GM23248 (cell line): Measurements from ENCODE around the gene IRF9. TPM values are rescaled to one million over a fixed set of nuclear protein-coding genes. Genes with fewer than 3 reads are reported as not detected.

Experiments used
- DNase-seq: peaks from one replicate; pipeline ENCODE4 v3.0.0-alpha.2; 2015
- H2AFZ ChIP-seq: fragments of 200-600 bp; sonication (generic); 2 replicates; pipeline ENCODE4 v1.6.1; 2016; ENCODE audit warnings: antibody characterized with exemption
- H3F3A ChIP-seq: fragments of 200-600 bp; sonication (generic); 2 replicates; pipeline ENCODE4 v1.6.1; 2016; ENCODE audit warnings: mild to moderate bottlenecking, antibody characterized with exemption, mixed run types; ENCODE audit not compliant: insufficient read depth
- H3K27ac ChIP-seq: fragments of 200-600 bp; sonication (generic); 2 replicates; pipeline ENCODE4 v1.5.1; 2016; ENCODE audit warnings: mild to moderate bottlenecking
- H3K27me3 ChIP-seq: fragments of 200-600 bp; sonication (generic); replicated peaks from 2 replicates; pipeline ENCODE4 v1.6.1; 2016; ENCODE audit warnings: mild to moderate bottlenecking; ENCODE audit not compliant: insufficient read depth
- H3K36me3 ChIP-seq: fragments of 200-600 bp; sonication (generic); 2 replicates; pipeline ENCODE4 v1.6.1; 2016; ENCODE audit warnings: low read depth, mild to moderate bottlenecking
- H3K4me1 ChIP-seq: fragments of 200-600 bp; sonication (generic); 2 replicates; pipeline ENCODE4 v1.6.1; 2016; ENCODE audit warnings: mild to moderate bottlenecking; ENCODE audit not compliant: insufficient read depth
- H3K4me2 ChIP-seq: fragments of 200-600 bp; sonication (generic); one replicate; pipeline ENCODE4 v1.6.1; 2016; ENCODE audit warnings: mild to moderate bottlenecking; ENCODE audit not compliant: unreplicated experiment
- H3K4me3 ChIP-seq: fragments of 200-600 bp; sonication (generic); 2 replicates; pipeline ENCODE4 v1.5.1; 2016; ENCODE audit warnings: mild to moderate bottlenecking
- H3K79me2 ChIP-seq: fragments of 200-600 bp; sonication (generic); 2 replicates; pipeline ENCODE4 v1.6.1; 2016; ENCODE audit warnings: mild to moderate bottlenecking; ENCODE audit not compliant: insufficient read depth
- H3K9ac ChIP-seq: fragments of 200-600 bp; sonication (generic); 2 replicates; pipeline ENCODE4 v1.6.1; 2016; ENCODE audit warnings: mild to moderate bottlenecking
- H3K9me2 ChIP-seq: fragments of 200-600 bp; sonication (generic); 2 replicates; pipeline ENCODE4 v1.6.1; 2016; ENCODE audit warnings: mixed run types, mild to moderate bottlenecking, moderate library complexity; ENCODE audit not compliant: insufficient read depth
- H3K9me3 ChIP-seq: fragments of 200-600 bp; sonication (generic); one replicate; pipeline ENCODE4 v1.6.1; 2017; ENCODE audit warnings: low read depth
- H4K20me1 ChIP-seq: fragments of 200-600 bp; sonication (generic); 2 replicates; pipeline ENCODE4 v1.6.0; 2016; ENCODE audit not compliant: insufficient read depth
- EZH2 ChIP-seq: fragments of 200-600 bp; sonication (generic); IDR thresholded peaks from 2 replicates; pipeline ENCODE4 v1.6.1; 2018; ENCODE audit warnings: antibody characterized with exemption, mild to moderate bottlenecking; ENCODE audit not compliant: insufficient read depth, poor library complexity, severe bottlenecking
- EZH2phosphoT487 ChIP-seq: fragments of 200-600 bp; sonication (generic); IDR thresholded peaks from 2 replicates; pipeline ENCODE4 v1.6.1; 2018; ENCODE audit warnings: antibody characterized with exemption, moderate library complexity, mild to moderate bottlenecking, low read depth; ENCODE audit not compliant: insufficient read depth
- WGBS, 2 experiments: methylation state at CpG; one replicate each; pipeline ENCODE4 v1.1.6; 2015 to 2017; ENCODE audit warnings: low lambda C conversion rate in 2 of 2, low coverage in 1 of 2; ENCODE audit errors: missing lambda C conversion rate in 2 of 2; 5-methylcytosine and 5-hydroxymethylcytosine counted together
- in situ Hi-C: fragments of 300-500 bp; cut with MboI; formaldehyde crosslinking; loops from 2 replicates; pipeline ENCODE4 v1.15.0; 2020
- polyA plus RNA-seq: library from polyadenylated mRNA; unstranded; fragments of >200 nt; fragmentation: Nextera tagmentation; extraction: Ambion mirVana; gene quantifications from 2 replicates; pipeline ENCODE4 v1.2.1, GENCODE V29; 2016
- total RNA-seq: library from RNA; depleted of rRNA; stranded (reverse); fragments of >200 nt; shearing (Covaris generic); gene quantifications from 2 replicates; pipeline ENCODE4 v1.2.3, GENCODE V29; 2014

IRF9 gene
- total and polyA plus RNA-seq, 2 experiments from 2014 or later: 56.7 to 87.1 TPM

GRCh38 chr14:24165785-24166184, 4.7 kb downstream of the IRF9 start:
- no peak for DNase-seq
- WGBS, 2 experiments: 94 to 96% methylated on average over 5 of the region's 5 CpGs
- in situ Hi-C loops: no loop called here

DNA sequence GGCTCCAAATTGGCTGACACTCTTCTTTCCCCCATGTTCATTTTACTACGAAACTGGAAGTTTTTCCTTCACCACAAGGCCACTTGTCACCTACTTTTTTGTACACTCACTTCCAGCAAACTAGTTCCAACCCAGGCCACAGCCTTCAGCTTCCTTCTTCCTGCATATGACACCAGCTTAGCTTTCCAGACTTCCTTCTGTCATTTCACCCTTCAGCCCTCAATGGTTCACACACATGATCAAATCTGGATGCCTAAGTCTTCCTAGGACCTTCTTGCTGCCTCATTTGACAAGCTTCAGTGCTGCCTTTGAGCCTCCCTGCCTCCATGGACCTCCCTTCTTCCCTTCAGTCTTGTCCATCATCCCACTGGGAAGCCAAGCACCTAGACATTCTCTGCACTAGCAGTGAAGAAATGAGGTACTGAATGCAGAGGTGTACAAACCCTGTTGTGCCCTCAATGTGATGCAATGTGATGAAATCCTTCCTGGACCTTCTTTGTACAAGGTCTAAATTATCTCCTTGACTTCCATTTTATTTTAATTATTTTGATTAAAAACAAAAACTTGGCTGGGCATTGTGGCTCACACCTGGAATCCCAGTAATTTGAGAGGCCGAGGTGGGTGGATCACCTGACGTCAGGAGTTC, 6.5 kb downstream of the IRF9 start:
- peaks cover 38% of the 10 kb centered on the region for H3K36me3 ChIP-seq
- no peak overlapping the region for H3K9ac ChIP-seq

More at GRCh38 chr14:24165785-24166184, 4.7 kb downstream of the IRF9 start:
- Histone ChIP-seq H3K9ac (no peak overlapping the region), H3K79me2 (peaks cover 30% of the 10 kb centered on the region), H3K4me3 (no peak overlapping the region), H3K4me2 (no peak overlapping the region), H3K9me3 (no peaks in the 10 kb centered on the region), H3K9me2 (no peaks in the 10 kb centered on the region), H3F3A (peaks cover 8% of the 10 kb centered on the region), H3K27ac (no peak overlapping the region), H2AFZ (no peak overlapping the region), H4K20me1 (no peaks in the 10 kb centered on the region), H3K27me3 (no peaks in the 10 kb centered on the region), H3K36me3 (peaks cover 38% of the 10 kb centered on the region), H3K4me1 (peaks cover 5% of the 10 kb centered on the region)
- TF ChIP-seq EZH2phosphoT487 (no peak), EZH2 (no peak)

GRCh38 chr14:24171422-24172260, 10.6 kb downstream of the IRF9 start, which contains the start of gene REC8:
TSS of gene REC8 (plus strand) at chr14:24172080. CDS start at chr14:24172553, 473 bp downstream.
- Histone ChIP-seq H3K27ac (no peak within 1 kb of the TSS), H3K9me3 (no peaks in the 10 kb centered on the region), H3K9me2 (no peaks in the 10 kb centered on the region), H2AFZ (no peak within 1 kb of the TSS), H4K20me1 (no peaks in the 10 kb centered on the region), H3K79me2 (no peaks in the 10 kb centered on the region), H3K4me1 (no peaks in the 10 kb centered on the region), H3F3A (no peaks in the 10 kb centered on the region; the same call in 1 of the 2 replicates), H3K4me3 (no peak within 1 kb of the TSS), H3K36me3 (peaks cover 11% of the 10 kb centered on the region), H3K9ac (no peak within 1 kb of the TSS), H3K27me3 (no peaks in the 10 kb centered on the region), H3K4me2 (no peak within 1 kb of the TSS)
- in situ Hi-C loops: no loop called here
- TF ChIP-seq EZH2 (no peak), EZH2phosphoT487 (no peak)
- 35 to 41% methylated on average over 55 to 59 of the region's 63 CpGs for WGBS, 2 experiments
- DNase-seq: no peak

More for the DNA sequence above, 6.5 kb downstream of the IRF9 start:
- H3K9me2 ChIP-seq: no peaks in the 10 kb centered on the region
- H2AFZ ChIP-seq: no peak overlapping the region
- in situ Hi-C loops: no loop called here
- H3K9me3 ChIP-seq: no peaks in the 10 kb centered on the region
- peaks cover under 1% of the 10 kb centered on the region; the same call in 1 of the 2 replicates for H3K4me1 ChIP-seq
- no peaks in the 10 kb centered on the region for H3K27me3 ChIP-seq
- TF ChIP-seq EZH2phosphoT487: no peak
- TF ChIP-seq EZH2: no peak
- H3K27ac ChIP-seq: no peak overlapping the region
- no peak overlapping the region for H3K4me3 ChIP-seq
- H3K4me2 ChIP-seq: no peak overlapping the region
- peaks cover 15% of the 10 kb centered on the region for H3K79me2 ChIP-seq
- DNase-seq: no peak
- 86 to 88% methylated on average over 3 of the region's 3 CpGs for WGBS, 2 experiments
- H3F3A ChIP-seq: no peaks in the 10 kb centered on the region; the same call in 1 of the 2 replicates
- no peaks in the 10 kb centered on the region for H4K20me1 ChIP-seq

DNA sequence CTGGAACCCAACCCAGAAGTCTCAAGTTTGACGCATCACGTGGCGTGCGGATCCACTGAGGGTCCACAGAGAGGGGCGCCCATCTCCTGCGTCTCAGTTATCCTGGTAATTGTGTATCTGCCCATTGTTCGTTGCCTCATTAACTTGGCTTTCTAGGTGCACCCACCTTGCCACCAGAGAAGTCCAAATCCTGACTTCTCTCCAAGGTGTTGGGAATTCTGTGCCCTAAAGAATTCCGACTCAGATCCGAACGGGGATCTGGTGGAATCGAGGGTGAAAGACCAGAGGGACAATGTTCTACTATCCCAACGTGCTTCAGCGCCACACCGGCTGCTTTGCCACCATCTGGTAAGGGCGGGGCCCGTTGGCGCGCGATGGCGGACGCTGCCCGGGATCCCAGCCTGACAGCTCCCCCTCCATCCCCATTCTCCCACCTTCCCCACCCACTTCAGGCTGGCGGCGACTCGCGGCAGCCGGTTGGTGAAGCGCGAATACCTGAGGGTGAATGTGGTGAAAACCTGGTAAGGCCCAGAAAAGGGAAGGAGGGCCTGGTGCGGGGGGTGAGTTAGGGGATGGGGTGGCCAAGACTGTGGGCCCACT, 11.3 kb downstream of the IRF9 start:
- Histone ChIP-seq H3K27ac (no peak overlapping the region), H3K79me2 (no peaks in the 10 kb centered on the region), H3F3A (no peaks in the 10 kb centered on the region; the same call in 1 of the 2 replicates), H3K9me3 (no peaks in the 10 kb centered on the region), H3K9me2 (no peaks in the 10 kb centered on the region), H3K4me2 (no peak overlapping the region), H2AFZ (no peak overlapping the region), H3K9ac (no peak overlapping the region), H3K36me3 (peaks cover 9% of the 10 kb centered on the region), H3K4me1 (no peaks in the 10 kb centered on the region), H3K4me3 (no peak overlapping the region), H3K27me3 (no peaks in the 10 kb centered on the region), H4K20me1 (no peaks in the 10 kb centered on the region)
- in situ Hi-C loops: no loop called here
- WGBS, 2 experiments: 58 to 74% methylated on average over 24 to 30 of the region's 30 CpGs
- no peak for DNase-seq
- TF ChIP-seq EZH2phosphoT487 (no peak), EZH2 (no peak)
